Vagina (tissue), 2 donors: Measurements from ENCODE around the gene PGLYRP4. TPM values are rescaled to one million over a fixed set of nuclear protein-coding genes. Genes with fewer than 3 reads are reported as not detected.
A peak's percentile ranks its signal among the peaks of the same experiment; 100 is the strongest.

Experiments
- DNase-seq, 2 donors: peaks; one replicate each; pipeline ENCODE4 v3.0.0-alpha.2; 2017; ENCODE audit errors: extremely low spot score in 2 of 2
- H3K27ac ChIP-seq: fragments of 200-600 bp; sonication (generic); one replicate; pipeline ENCODE4 v1.5.1; 2019
- H3K27me3 ChIP-seq: fragments of 200-600 bp; sonication (generic); one replicate; pipeline ENCODE4 v1.5.1; 2019
- H3K36me3 ChIP-seq, 2 donors: fragments of 200-600 bp; sonication (generic); one replicate each; pipeline ENCODE4 v1.5.1; 2017 to 2019
- H3K4me1 ChIP-seq: fragments of 200-600 bp; sonication (generic); one replicate; pipeline ENCODE4 v1.5.1; 2019
- H3K4me3 ChIP-seq, 2 donors: fragments of 200-600 bp; sonication (generic); 1 replicate in 1 of 2; 2 replicates in 1 of 2; pipeline ENCODE4 v1.5.1; 2016 to 2019
- H3K9me3 ChIP-seq: fragments of 200-600 bp; sonication (generic); one replicate; pipeline ENCODE4 v1.5.1; 2019
- CTCF ChIP-seq, 3 experiments: fragments of 450-650 bp in 2 of 3; fragments of 200-600 bp in 1 of 3; sonication (generic) in 1 of 3; IDR thresholded peaks; one replicate each; pipeline ENCODE4 v1.5.1; 2017 to 2019; ENCODE audit warnings: antibody characterized with exemption in 3 of 3, mild to moderate bottlenecking in 2 of 3, moderate library complexity in 2 of 3
- POLR2A ChIP-seq, 2 donors: fragments of 450-650 bp; IDR thresholded peaks; one replicate each; pipeline ENCODE4 v1.6.1; 2017; ENCODE audit warnings: antibody characterized with exemption in 2 of 2, mild to moderate bottlenecking in 2 of 2, moderate library complexity in 2 of 2
- POLR2AphosphoS5 ChIP-seq, 2 donors: sonication (generic); formaldehyde crosslinking; IDR thresholded peaks; one replicate each; pipeline ENCODE4 v1.9.0; 2017; ENCODE audit warnings: antibody characterized with exemption in 2 of 2, mild to moderate bottlenecking in 2 of 2, low read depth in 1 of 2; ENCODE audit not compliant: insufficient read depth in 1 of 2
- intact Hi-C: fragments of 100-400 bp; cut with DNase I; formaldehyde crosslinking; loops from one replicate; pipeline ENCODE4 v1.15.1; 2023
- total RNA-seq: library from RNA; depleted of rRNA; stranded (reverse); fragments of >200 nt; gene quantifications from one replicate; pipeline ENCODE4 v1.2.3, GENCODE V29; 2016

Gene PGLYRP4
- total RNA-seq, 1 donor from 2014 or later: 3.9 TPM

- TF ChIP-seq POLR2A (IDR thresholded peaks at IDR 0.05) (no peak), CTCF (IDR thresholded peaks at IDR 0.05) (no peak), POLR2AphosphoS5 (IDR thresholded peaks at IDR 0.05; ENCODE audit: insufficient read depth in 1 of 2, low read depth in 1 of 2) (no peak)
- Histone ChIP-seq H3K4me1 (peaks cover 5% of the 10 kb centered on the region), H3K27me3 (no peaks in the 10 kb centered on the region), H3K9me3 (no peaks in the 10 kb centered on the region), H3K36me3 (no peaks in the 10 kb centered on the region), H3K27ac (no peak overlapping the region), H3K4me3 (no peak overlapping the region)
- peak in 1 of 2 donors; percentile 55 for DNase-seq
- intact Hi-C loops: no loop called here
Observed at GRCh38 chr1:153363641-153364040, 15.0 kb upstream of the PGLYRP4 start.

GRCh38 chr1:153362187-153362775, 13.6 kb upstream of the PGLYRP4 start:
- H3K4me3 ChIP-seq: no peak overlapping the region
- intact Hi-C loops: no loop called here
- H3K9me3 ChIP-seq: no peaks in the 10 kb centered on the region
- no peaks in the 10 kb centered on the region for H3K27me3 ChIP-seq
- peak in 1 of 2 donors; percentile 67 for DNase-seq
- H3K36me3 ChIP-seq: no peaks in the 10 kb centered on the region
- peaks cover 2% of the 10 kb centered on the region for H3K4me1 ChIP-seq
- H3K27ac ChIP-seq: no peak overlapping the region
- TF ChIP-seq POLR2A (IDR thresholded peaks at IDR 0.05) (no peak), POLR2AphosphoS5 (IDR thresholded peaks at IDR 0.05; ENCODE audit: insufficient read depth in 1 of 2, low read depth in 1 of 2) (no peak), CTCF (IDR thresholded peaks at IDR 0.05) (no peak)

GRCh38 chr1:153361480-153362109, 13.0 kb upstream of the PGLYRP4 start:
- Histone ChIP-seq H3K4me1 (no peaks in the 10 kb centered on the region), H3K4me3 (no peak overlapping the region), H3K27ac (no peak overlapping the region), H3K27me3 (no peaks in the 10 kb centered on the region), H3K9me3 (no peaks in the 10 kb centered on the region), H3K36me3 (no peaks in the 10 kb centered on the region)
- no peak for TF ChIP-seq CTCF (IDR thresholded peaks at IDR 0.05)
- no peak for TF ChIP-seq POLR2A (IDR thresholded peaks at IDR 0.05)
- no peak for TF ChIP-seq POLR2AphosphoS5 (IDR thresholded peaks at IDR 0.05; ENCODE audit: insufficient read depth in 1 of 2, low read depth in 1 of 2)
- intact Hi-C loops: no loop called here
- DNase-seq: peak in 1 of 2 donors; percentile 55

DNA sequence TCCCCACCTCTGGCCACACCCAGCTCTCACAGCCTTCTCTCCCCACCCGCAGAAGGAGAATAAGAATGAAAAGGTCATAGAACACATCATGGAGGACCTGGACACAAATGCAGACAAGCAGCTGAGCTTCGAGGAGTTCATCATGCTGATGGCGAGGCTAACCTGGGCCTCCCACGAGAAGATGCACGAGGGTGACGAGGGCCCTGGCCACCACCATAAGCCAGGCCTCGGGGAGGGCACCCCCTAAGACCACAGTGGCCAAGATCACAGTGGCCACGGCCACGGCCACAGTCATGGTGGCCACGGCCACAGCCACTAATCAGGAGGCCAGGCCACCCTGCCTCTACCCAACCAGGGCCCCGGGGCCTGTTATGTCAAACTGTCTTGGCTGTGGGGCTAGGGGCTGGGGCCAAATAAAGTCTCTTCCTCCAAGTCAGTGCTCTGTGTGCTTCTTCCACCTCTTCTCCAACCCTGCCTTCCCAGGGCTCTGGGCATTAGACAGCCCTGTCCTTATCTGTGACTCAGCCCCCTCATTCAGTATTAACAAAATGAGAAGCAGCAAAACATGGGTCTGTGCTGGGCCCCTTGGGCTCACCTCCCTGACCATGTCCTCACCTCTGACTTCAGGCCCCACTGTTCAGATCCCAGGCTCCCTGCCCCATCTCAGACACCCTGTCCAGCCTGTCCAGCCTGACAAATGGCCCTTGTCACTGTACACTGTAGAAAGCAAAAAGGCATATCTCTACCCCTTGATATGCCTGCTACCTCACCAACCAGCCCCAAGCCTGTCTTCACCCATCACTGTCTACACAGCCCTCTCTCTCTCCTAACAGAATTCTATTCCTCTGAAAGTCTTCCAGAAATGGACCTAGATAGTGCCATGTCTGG, 12.2 kb upstream of the PGLYRP4 start:
- no peaks in the 10 kb centered on the region for H3K9me3 ChIP-seq
- intact Hi-C loops: no loop called here
- no peaks in the 10 kb centered on the region for H3K4me1 ChIP-seq
- peak in 1 of 2 donors; percentile 77 for DNase-seq
- no peak for TF ChIP-seq POLR2A (IDR thresholded peaks at IDR 0.05)
- no peak for TF ChIP-seq CTCF (IDR thresholded peaks at IDR 0.05)
- TF ChIP-seq POLR2AphosphoS5 (IDR thresholded peaks at IDR 0.05; ENCODE audit: insufficient read depth in 1 of 2, low read depth in 1 of 2): no peak
- H3K4me3 ChIP-seq: no peak overlapping the region
- no peak overlapping the region for H3K27ac ChIP-seq
- no peaks in the 10 kb centered on the region for H3K36me3 ChIP-seq
- H3K27me3 ChIP-seq: no peaks in the 10 kb centered on the region
